ENCODE measurements around the gene TMEM201.
A peak's percentile ranks its signal among the peaks of the same experiment; 100 is the strongest.

TMEM201 gene

GRCh38 chr1:9653491-9654050, 64.9 kb downstream of the TMEM201 start:
- DNase-seq (ENCODE audit: low read depth in 3 of 3) = peak in 1 of 3 experiments; percentile 46

DNA sequence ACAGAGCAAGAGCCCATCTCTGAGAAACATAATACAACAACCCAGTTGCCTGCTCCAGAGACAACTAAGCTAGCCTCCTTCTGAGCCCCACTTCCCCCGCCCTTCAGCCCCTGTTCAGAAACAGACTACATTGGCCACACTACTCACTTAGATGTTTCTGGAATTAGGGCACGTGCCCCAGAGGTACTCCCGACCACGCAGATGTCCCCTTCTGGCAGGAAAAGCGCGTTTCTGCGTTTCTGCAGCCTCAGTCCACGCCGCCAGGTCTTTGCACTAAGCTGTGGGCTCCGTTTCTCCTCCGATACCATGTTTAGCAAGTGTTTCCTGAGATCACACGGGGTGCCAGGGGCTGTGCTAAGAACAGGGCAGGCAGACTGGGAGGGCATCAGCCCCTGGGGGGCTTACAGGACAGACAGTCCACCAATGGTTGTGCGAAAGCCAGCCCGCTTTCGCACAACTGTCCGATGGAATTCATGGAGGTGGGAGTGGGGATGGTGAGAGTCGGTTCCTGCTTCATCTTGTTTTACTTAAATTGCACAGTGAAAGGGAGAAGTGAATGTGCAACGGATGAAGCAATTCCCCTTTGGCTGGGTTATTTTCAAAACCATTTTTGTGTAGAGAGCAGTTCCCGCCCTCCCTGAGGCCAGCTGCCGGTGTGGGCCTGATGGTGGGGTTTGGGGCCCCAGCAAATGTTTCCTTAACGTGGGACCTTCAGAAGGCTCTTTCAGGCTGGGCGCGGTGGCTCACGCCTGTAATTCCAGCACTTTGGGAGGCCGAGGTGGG, 65.5 kb downstream of the TMEM201 start:
- DNase-seq (ENCODE audit: low read depth in 3 of 3) = peak in 1 of 3 experiments; percentile 53

GRCh38 chr1:9654834-9655723, 66.4 kb downstream of the TMEM201 start:
- DNase-seq (ENCODE audit: low read depth in 3 of 3) = peak in 1 of 3 experiments; percentile 46

DNA sequence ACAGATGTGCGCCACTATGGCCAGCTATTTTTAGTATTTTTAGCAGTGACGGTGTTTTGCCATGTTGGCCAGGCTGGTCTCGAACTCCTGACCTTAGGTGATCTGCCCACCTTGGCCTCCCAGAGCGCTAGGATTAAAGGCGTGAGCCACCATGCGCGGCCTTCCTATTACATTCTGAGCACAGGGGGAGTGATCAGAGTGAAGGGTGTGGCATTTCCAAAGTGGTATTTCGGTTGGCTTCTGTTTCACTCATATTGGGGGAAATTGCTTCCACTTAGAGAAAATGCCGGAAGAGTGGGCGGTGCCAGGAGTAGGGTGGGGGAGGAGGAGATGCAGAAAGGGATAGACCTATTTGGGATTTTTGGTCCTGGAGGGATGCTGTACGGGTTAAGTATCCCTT, 67.1 kb downstream of the TMEM201 start:
- no peak for DNase-seq (ENCODE audit: low read depth in 3 of 3)

DNA sequence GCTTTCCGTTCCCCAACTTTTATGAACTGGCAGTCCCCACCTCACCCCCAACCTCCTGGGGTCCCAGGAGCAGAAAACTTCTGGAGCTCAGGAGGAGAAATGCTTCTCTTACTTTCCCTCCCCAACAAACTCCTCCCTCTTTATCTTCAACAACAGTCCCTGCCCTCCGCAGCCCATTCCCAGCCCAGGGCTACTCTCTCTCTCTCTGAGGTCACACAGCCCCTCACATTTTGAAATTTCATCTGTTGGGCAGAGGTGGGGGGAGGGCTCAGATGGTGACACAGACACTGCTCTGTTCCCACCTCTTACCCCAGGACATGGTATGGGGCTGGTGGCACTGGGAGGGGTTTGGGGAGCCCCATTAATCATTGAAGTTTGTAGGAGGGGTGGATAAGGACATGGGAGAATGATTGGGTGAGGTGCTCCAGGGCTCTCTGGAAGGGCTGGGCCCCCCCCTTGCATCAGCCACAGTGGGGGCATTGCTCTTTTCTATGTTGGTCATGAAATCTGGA, 68.9 kb downstream of the TMEM201 start:
- DNase-seq (ENCODE audit: low read depth in 3 of 3) = peak in 1 of 3 experiments; percentile 21

DNA sequence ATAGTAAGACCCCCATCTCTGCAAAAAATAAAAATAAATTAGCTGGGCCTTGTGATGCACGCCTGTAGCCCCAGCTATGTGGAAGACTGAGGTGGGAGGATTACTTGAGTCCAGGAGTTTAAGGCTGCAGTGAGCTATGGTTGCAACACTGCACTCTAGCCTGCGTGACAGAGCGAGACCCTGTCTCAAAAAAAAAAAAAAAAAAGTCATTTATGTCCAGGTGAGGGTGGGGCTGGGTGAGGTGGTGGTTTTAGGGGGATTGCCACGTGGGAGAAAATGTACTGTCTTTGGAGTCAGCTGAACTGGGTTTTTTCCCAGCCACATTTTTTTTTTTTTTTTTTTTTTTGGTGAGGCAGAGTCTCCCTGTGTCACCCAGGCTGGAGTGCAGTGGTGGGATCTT, 69.5 kb downstream of the TMEM201 start:
- peak in 1 of 3 experiments; percentile 20 for DNase-seq (ENCODE audit: low read depth in 3 of 3)

GRCh38 chr1:9659328-9659727, 70.6 kb downstream of the TMEM201 start:
- DNase-seq (ENCODE audit: low read depth in 3 of 3) = no peak

DNA sequence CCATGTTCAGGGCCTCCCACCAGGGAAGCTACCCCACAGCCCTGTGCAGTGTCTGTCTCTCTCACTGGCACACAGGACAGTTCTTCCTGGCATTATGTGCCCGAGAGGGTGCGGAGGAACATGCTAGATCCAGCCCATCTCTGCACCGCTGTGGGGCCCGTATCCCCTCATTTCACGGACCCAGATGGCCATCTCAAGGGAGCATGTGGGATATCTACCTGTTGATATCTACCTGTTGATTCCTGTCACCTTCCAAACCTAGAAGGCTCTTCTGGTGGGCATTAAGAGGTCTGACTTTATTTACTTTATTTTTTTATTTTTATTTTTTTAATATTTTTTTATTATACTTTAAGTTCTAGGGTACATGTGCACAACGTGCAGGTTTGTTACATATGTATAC, 74.5 kb downstream of the TMEM201 start:
- DNase-seq (ENCODE audit: low read depth in 3 of 3) = no peak
